GM20000 (cell line): ENCODE data around the gene CLNS1A.

Experiments
- DNase-seq: peaks from one replicate; pipeline ENCODE4 v3.0.0; 2012; ENCODE audit warnings: low spot score
- CTCF ChIP-seq: IDR thresholded peaks from 2 replicates; pipeline ENCODE4 v1.5.1; 2012; ENCODE audit warnings: mild to moderate bottlenecking, control low read depth; ENCODE audit errors: extremely low read depth, missing control alignments

Gene CLNS1A

GRCh38 chr11:77609234-77609633, 28.4 kb downstream of the CLNS1A start:
- TF ChIP-seq CTCF: no peak
- DNase-seq: no peak

- TF ChIP-seq CTCF: no peak
- no peak for DNase-seq
Observed at GRCh38 chr11:77604281-77604680, 33.3 kb downstream of the CLNS1A start.

GRCh38 chr11:77602381-77603088, 35.1 kb downstream of the CLNS1A start:
- no peak for TF ChIP-seq CTCF
- no peak for DNase-seq

- no peak for DNase-seq
- TF ChIP-seq CTCF: no peak
Observed at GRCh38 chr11:77598195-77598594, 39.4 kb downstream of the CLNS1A start.

GRCh38 chr11:77596626-77597025, 41.0 kb downstream of the CLNS1A start:
- no peak for TF ChIP-seq CTCF
- no peak for DNase-seq

GRCh38 chr11:77593883-77594282, 43.7 kb downstream of the CLNS1A start:
- no peak for DNase-seq
- no peak for TF ChIP-seq CTCF

- no peak for DNase-seq
- no peak for TF ChIP-seq CTCF
Observed at GRCh38 chr11:77592727-77593126, 44.9 kb downstream of the CLNS1A start.
